DMS114 treated with DMSO at 0.1 percent for 48 hours (cell line): Measurements from ENCODE around the gene NR2F1-AS1.
"Not testable (repeated sequence)": the region's sequence is repeated elsewhere in the genome, so short reads cannot be mapped to it uniquely, and the experiment has no call there.

Experiments used
- DNase-seq: peaks from one replicate; lab custom pipeline; 2025; ENCODE audit not compliant: unreplicated experiment; lab: John Stamatoyannopoulos, UW

NR2F1-AS1 gene

DNA sequence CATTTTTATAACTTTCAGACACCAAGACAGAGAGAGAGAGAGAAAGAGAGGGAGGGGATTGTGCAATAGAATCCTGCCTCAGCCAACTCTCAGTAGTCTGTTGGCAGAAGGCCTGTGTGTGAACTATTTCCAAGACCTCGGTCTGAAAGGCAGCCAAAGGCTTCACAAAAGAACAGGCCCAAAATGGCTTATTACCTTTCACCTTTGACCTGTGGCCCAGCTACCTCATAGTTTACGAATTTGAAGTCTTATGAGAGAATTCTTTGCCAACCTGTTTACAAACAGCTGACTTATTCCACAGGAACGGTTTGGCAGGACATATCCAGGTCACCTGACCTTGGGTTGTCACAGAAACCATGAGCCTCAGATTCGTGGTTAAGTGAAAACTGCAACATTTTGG is 48.6 kb downstream of the NR2F1-AS1 start:
- DNase-seq: no peak

DNA sequence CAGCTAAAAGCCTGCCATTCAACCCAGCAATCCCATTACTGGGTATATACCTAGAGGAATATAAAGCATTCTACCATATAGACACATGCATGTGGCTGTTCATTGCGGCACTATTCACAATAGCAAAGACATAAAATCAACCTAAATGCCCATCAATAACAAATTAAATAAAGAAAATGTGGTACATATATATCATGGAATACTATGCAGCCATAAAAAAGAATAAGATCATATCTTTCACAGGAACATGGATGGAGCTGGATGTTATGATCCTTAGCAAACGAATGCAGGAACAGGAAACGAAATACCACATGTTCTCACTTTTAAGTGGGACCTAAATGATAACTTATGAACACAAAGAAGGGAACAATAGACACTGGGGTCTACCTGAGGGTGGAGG is 59.2 kb downstream of the NR2F1-AS1 start:
- DNase-seq: not testable (repeated sequence)

DNA sequence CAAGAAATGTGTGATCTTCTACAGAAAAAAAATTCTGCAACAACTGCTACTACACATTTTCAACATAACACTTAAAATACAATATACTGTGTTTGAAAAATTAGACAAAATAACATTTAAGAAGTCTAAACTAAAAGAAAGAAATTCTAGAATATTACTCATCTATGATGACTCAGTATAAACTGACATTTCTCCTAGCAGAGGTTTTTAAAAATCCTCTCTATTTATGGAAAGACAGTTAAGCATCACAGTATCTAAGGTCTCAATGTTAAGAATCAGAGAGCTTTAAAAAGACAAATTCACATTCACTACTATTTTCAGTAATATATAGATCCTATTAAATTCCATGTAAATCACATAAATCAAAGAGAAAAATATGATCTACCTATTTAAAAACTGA is 61.3 kb downstream of the NR2F1-AS1 start:
- DNase-seq: no peak

GRCh38 chr5:93517828-93518227 is 63.2 kb downstream of the NR2F1-AS1 start:
- DNase-seq: no peak

GRCh38 chr5:93513298-93513697 is 67.7 kb downstream of the NR2F1-AS1 start:
- DNase-seq: no peak

DNA sequence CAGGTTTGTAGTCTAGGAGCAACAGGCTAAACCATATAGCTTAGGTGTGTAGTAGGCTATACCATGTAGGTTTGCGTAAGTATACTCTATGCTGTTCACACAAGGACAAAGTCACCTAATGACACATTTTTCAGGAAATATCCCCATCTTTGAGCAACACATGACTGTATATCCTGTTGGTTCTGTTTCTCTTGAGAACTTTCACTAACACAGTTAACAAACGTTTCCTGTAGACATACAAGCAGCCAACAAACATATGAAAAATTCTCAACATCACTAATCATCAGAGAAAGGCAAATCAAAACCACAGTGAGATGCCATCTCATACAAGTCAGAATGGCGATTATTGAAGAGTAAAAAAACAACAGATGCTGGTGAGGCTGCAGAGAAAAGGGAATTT is 68.2 kb downstream of the NR2F1-AS1 start:
- no peak for DNase-seq

DNA sequence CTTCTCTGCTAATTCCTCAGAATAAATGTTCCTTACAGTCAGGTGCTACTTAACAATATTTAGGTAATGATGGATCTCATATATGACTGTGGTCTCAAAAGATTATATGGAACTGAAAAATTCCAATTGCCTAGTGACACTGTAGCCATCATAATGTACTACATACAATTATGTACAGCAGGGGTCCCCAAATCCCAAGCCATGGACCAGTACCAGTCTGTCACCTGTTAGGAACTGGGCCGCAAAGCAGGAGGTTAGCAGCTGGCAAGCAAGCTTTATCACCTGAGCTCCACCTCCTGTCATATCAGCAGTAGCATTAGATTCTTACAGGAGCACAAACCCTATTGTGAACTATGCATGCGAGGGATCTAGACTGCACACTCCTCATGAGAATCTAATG is 69.6 kb downstream of the NR2F1-AS1 start:
- no peak for DNase-seq

DNA sequence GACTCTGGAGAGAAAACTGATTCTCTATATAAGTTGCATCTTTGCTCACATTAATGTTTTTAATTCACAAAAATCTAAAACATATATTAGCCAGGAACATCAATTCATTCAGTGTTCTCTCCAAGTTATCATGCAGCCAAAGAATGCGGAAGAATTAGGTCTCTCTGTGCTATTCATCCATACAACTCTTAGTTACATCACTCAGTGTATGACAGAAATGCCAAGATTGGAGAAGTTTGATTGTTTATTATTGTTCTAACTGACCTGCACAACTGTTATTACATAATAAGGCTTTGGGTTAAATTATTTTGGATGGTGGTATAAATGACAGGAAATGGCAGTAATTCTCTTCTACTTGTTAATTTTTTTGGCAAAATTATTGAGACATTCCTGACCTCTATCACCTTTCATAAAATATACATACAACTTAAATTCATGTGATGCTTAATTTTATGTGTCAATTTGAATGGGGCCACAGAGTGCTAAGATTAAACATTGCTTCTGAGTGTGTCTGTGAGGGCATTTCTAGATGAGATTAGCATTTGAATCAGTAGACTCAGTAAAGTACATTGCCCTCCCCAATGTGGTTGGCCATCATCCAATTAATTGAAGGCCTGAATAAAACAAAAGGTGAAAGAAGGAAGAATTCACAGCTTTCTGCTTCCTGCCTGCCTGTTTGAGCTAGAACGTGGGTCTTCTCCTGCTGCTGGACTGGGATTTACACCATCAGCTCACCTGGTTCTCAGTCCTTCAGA is 70.2 kb downstream of the NR2F1-AS1 start:
- no peak for DNase-seq

GRCh38 chr5:93505553-93505952 is 75.5 kb downstream of the NR2F1-AS1 start:
- DNase-seq: not testable (repeated sequence)

DNA sequence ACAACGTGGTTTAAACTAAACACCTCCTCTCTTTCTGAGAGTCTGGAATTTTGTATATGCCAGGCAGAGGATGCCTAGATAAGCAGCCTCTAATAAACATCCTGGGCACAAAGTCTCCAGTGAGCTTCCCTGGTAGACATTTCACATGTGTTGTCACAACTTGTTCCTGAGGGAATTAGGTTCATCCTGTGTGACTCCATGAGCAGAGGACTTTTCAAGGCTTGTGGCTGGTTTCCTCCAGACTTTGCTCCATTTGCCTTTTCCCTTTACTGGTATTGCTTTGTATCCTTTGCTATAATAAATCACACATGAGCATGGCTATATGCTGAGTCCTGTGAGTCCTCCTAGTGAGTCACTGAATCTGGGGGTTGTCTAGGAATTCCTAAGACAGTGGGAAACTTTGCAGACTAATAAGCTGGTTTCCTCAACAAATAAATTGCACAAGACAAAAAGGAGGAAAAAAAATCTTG is 77.4 kb downstream of the NR2F1-AS1 start:
- no peak for DNase-seq

DNA sequence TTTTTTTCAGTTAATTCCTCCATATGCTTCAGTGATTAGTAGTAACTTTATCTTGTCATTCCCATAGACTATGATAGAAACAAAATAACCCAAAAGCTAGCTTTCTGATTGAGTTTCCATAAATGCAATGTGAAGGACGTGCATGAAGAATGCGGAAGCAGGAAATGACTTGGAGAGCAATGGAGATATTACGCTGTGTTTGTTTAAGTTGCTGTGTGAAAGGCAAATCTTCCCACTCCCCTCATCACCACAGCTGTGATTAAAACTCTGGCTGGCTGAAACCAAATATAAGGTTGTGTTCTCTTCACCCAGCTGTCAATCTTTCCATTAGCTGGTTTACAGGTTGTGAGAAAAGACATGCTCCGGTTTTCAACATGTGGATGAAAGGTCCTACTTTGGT is 83.9 kb downstream of the NR2F1-AS1 start:
- DNase-seq: no peak

DNA sequence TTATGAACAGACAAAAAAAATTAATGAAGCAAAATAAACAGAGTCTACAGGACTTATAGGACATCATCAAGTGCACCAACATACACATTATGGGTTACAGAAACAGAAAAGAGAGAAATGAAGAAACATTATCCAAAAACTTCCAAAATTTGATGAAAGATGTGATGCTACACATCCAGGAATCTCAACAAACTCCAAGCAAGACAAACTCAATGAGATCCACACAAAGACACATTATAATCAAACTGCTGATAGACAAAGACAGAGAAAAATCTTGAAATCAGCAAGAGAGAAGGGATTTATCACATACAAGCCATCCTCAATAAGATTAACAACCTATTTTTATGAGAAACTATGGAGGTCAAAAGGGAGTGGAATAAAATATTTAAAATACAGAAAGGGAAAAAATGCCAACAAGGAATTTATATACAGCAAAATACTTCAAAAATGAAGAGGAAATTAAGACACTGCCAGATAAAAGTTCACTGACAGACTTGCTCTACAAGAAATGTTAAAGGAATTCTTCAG is 101.0 kb downstream of the NR2F1-AS1 start:
- DNase-seq: no peak

- no peak for DNase-seq
These were observed 103.2 kb downstream of the NR2F1-AS1 start for GRCh38 chr5:93477816-93478215.

GRCh38 chr5:93476251-93476742 is 104.7 kb downstream of the NR2F1-AS1 start:
- DNase-seq: no peak

DNA sequence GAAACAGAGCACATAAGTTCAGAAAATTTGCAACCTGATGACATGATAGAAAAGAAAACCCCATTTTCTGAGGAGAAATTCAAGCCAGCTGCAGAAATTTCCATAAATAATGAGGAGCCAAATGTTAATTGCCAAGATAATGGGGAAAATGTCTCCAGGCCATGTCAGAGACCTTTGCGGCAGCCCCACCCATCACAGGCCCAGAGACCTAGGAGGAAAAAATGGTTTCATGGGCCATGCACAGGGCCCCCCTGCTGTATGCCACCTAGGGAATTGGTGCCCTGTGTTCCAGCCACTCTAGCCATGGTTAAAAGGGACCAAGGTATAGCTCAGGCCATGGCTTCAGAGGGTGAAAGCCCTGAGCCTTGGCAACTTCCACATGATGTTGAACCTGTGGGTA is 118.1 kb downstream of the NR2F1-AS1 start:
- no peak for DNase-seq

DNA sequence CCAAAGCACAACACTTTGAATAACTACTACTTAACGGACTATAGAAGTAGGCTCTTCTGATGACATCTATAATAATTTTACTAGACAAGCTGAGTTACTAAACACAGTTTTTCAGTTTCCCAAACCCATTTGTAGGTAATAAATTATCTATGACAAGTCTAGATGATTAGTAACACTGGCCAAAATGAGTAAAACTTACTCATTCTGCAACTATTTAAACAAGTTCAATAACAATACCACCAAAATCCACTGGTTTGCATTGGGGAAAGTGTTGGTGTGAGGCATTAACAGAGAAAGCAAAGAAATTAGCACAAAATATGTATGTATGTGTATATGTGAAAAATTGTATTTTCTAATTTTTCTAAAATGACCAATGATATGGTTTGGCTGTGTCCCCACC is 119.3 kb downstream of the NR2F1-AS1 start:
- DNase-seq: no peak

DNA sequence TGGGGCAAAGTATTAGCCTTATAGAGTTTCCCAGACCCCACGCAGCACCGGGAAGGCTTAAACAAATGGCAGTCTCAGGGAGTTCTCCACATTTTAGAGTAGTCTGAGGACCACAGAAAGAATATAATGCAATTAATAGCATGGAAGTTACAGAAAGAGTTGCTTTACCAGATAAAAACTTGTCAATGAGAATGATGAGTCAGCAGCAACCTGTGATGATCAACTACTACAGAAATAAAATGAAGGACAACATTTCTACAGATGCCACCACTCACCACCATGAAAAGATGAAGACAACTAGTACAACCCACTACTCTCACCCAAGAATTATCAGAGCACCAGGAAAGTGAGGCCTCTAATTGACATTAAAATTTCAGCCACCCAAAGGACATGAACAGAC is 120.7 kb downstream of the NR2F1-AS1 start:
- no peak for DNase-seq

GRCh38 chr5:93456796-93457195 is 124.2 kb downstream of the NR2F1-AS1 start:
- DNase-seq: not testable (repeated sequence)

- DNase-seq: no peak
These were observed 126.1 kb downstream of the NR2F1-AS1 start for GRCh38 chr5:93454896-93455295.

- no peak for DNase-seq
These were observed 128.8 kb downstream of the NR2F1-AS1 start for GRCh38 chr5:93452255-93452654.

- no peak for DNase-seq
These were observed 142.9 kb downstream of the NR2F1-AS1 start for GRCh38 chr5:93438124-93438523.

- DNase-seq: no peak
These were observed 144.9 kb downstream of the NR2F1-AS1 start for GRCh38 chr5:93436083-93436482.

- no peak for DNase-seq
These were observed 147.6 kb downstream of the NR2F1-AS1 start for GRCh38 chr5:93433422-93433821.
